Body of pancreas (tissue), 4 donors: ENCODE measurements around the gene KIF24.

Experiments
- POLR2A ChIP-seq, 3 donors: fragments of 450-650 bp; IDR thresholded peaks; one replicate each; pipeline ENCODE4 v1.6.1; 2016; ENCODE audit warnings: antibody characterized with exemption in 3 of 3, mild to moderate bottlenecking in 2 of 3
- TF ChIP-seq, protein P1 (sequence below), 7 experiments: fragments of 450-650 bp in 4 of 7; fragments of 200-600 bp in 3 of 7; sonication (generic) in 3 of 7; IDR thresholded peaks; one replicate each; pipeline ENCODE4 v1.5.1; 2016 to 2019; ENCODE audit warnings: antibody characterized with exemption in 7 of 7

DNA sequence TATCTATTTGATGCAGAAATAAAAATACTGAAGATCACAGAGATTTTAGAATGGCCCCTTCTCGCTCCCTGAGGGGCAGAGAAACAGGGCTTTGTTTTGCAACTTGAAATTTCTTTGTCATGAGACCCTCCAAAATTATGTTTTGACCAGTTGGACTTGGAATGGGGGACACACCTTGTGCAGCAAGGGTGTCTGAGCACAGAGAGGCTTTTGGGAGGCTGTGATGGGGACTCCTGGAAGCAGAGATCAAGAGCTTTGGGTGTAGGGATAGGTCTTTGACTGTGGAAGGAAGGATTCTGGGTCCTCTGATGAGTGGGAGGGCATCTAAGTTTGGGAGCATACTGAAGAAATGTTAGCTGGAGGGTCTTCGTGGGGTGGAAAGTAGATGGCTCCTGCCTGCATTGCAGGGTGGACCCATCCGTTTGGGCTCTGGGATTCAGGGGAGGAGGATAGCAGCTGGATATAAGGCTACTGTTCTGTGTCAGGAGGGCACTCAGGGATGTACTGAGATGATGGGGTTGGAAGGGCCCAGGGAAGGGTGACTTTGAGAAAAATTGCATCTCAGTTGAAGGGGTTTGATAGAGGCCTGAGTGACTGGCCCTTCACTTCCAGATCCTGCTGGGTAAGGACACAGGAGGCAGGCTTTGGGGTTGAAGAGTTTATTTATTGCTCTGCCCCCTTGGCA, 49.5 kb upstream of the KIF24 start:
- TF ChIP-seq, protein P1, sequence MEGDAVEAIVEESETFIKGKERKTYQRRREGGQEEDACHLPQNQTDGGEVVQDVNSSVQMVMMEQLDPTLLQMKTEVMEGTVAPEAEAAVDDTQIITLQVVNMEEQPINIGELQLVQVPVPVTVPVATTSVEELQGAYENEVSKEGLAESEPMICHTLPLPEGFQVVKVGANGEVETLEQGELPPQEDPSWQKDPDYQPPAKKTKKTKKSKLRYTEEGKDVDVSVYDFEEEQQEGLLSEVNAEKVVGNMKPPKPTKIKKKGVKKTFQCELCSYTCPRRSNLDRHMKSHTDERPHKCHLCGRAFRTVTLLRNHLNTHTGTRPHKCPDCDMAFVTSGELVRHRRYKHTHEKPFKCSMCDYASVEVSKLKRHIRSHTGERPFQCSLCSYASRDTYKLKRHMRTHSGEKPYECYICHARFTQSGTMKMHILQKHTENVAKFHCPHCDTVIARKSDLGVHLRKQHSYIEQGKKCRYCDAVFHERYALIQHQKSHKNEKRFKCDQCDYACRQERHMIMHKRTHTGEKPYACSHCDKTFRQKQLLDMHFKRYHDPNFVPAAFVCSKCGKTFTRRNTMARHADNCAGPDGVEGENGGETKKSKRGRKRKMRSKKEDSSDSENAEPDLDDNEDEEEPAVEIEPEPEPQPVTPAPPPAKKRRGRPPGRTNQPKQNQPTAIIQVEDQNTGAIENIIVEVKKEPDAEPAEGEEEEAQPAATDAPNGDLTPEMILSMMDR (IDR thresholded peaks at IDR 0.05), result no peak
- no peak for TF ChIP-seq POLR2A (IDR thresholded peaks at IDR 0.05)
